H1 (cell line): ENCODE results near the gene FAM170B. TPM values are rescaled to one million over a fixed set of nuclear protein-coding genes. Genes with fewer than 3 reads are reported as not detected.

Experiments
- EGR1 ChIP-seq: IDR thresholded peaks from 2 replicates; pipeline ENCODE4 v1.6.1; 2011; ENCODE audit warnings: low read depth, low read length, borderline replicate concordance
- EZH2 ChIP-seq: fragments of 200-600 bp; sonication (generic); IDR thresholded peaks from 2 replicates; pipeline ENCODE4 v1.7.1; 2012; ENCODE audit warnings: low read depth, mild to moderate bottlenecking, moderate library complexity, low read length, inconsistent platforms; ENCODE audit not compliant: severe bottlenecking
- NANOG ChIP-seq: IDR thresholded peaks from 2 replicates; pipeline ENCODE4 v1.6.1; 2011; ENCODE audit warnings: low read length, low read depth, mild to moderate bottlenecking, inconsistent platforms; ENCODE audit not compliant: insufficient read depth, poor library complexity, severe bottlenecking
- SP1 ChIP-seq: IDR thresholded peaks from 2 replicates; pipeline ENCODE4 v1.6.1; 2011; ENCODE audit warnings: low read depth, low read length
- TAF7 ChIP-seq: optimal IDR thresholded peaks from 2 replicates; pipeline ENCODE3; 2011; ENCODE audit warnings: low read depth, mild to moderate bottlenecking, inconsistent platforms, low read length, moderate library complexity, borderline replicate concordance
- polyA plus RNA-seq, 7 experiments: library from polyadenylated mRNA; depleted of rRNA in 3 of 7; stranded (reverse) in 5 of 7; unstranded in 2 of 7; fragments of >200 nt in 5 of 7; fragments of 200-250 nt in 2 of 7; gene quantifications; 1 replicate in 5 of 7; 2 replicates in 1 of 7; 4 replicates in 1 of 7; pipeline versions ENCODE4 v1.2.1 to v1.2.3, GENCODE V29; 2011 to 2013; ENCODE audit warnings: missing spikeins in 2 of 7, mixed read lengths in 2 of 7
- total RNA-seq: library from RNA; stranded (reverse); fragmentation: NEBNext Ultra II Directional; extraction: Animal tissue kit (Norgen Biotek cat#: 25700); gene quantifications from 2 replicates; pipeline ENCODE4 v1.2.1, GENCODE V29; 2021

The FAM170B gene
- total and polyA plus RNA-seq, 2 of the 8 experiments (the other 6 are each of a cell fraction or from before 2014, with no cell fraction given) = not detected

GRCh38 chr10:49173201-49173772 is 39.5 kb upstream of the FAM170B start (continued):
- no peak for TF ChIP-seq EGR1
- no peak for TF ChIP-seq NANOG
- no peak for TF ChIP-seq EZH2
- TF ChIP-seq SP1 = no peak
- TF ChIP-seq TAF7 = no peak
